ENCODE results near the gene IFNA4.
A peak's percentile ranks its signal among the peaks of the same experiment; 100 is the strongest.

Gene IFNA4

GRCh38 chr9:21153336-21154017, 33.9 kb downstream of the IFNA4 start:
- H3K4me3 ChIP-seq (ENCODE audit: low read depth, low read length): no peak overlapping the region
- no peak for TF ChIP-seq CTCF (conservative IDR thresholded peaks at IDR 0.05; ENCODE audit: low read depth, low read length)
- DNase-seq (ENCODE audit: low read depth): peak; percentile 22

- no peak overlapping the region for H3K4me3 ChIP-seq (ENCODE audit: low read depth, low read length)
- DNase-seq (ENCODE audit: low read depth): no peak
- TF ChIP-seq CTCF (conservative IDR thresholded peaks at IDR 0.05; ENCODE audit: low read depth, low read length): no peak
Observed at GRCh38 chr9:21144603-21145002, 42.8 kb downstream of the IFNA4 start.

- H3K4me3 ChIP-seq (ENCODE audit: low read depth, low read length): no peak within 1 kb of the TSS
- peak; percentile 33 for TF ChIP-seq CTCF (conservative IDR thresholded peaks at IDR 0.05; ENCODE audit: low read depth, low read length)
- DNase-seq (ENCODE audit: low read depth): no peak
Observed at GRCh38 chr9:21141427-21141882, 45.9 kb downstream of the IFNA4 start, which contains the start of gene IFNW1. IFNW1 (minus strand) TSS chr9:21141832; CDS start chr9:21141570, 262 bp downstream.

GRCh38 chr9:21137020-21137419, 50.4 kb downstream of the IFNA4 start:
- DNase-seq (ENCODE audit: low read depth): no peak
- no peak for TF ChIP-seq CTCF (conservative IDR thresholded peaks at IDR 0.05; ENCODE audit: low read depth, low read length)
- H3K4me3 ChIP-seq (ENCODE audit: low read depth, low read length): no peak overlapping the region
